Umbilical cord (tissue), 2 donors: Measurements from ENCODE around the gene MSH5. TPM values are rescaled to one million over a fixed set of nuclear protein-coding genes. Genes with fewer than 3 reads are reported as not detected.
"Not testable (repeated sequence)": the region's sequence is repeated elsewhere in the genome, so short reads cannot be mapped to it uniquely, and the experiment has no call there.

ENCODE experiments used
- DNase-seq: peaks from one replicate; pipeline ENCODE4 v3.0.0-alpha.2; 2015; ENCODE audit warnings: low spot score
- total RNA-seq: library from RNA; depleted of rRNA; stranded (reverse); fragments of >200 nt; gene quantifications from one replicate; pipeline ENCODE4 v1.2.3, GENCODE V29; 2014; ENCODE audit warnings: low replicate concordance; ENCODE audit not compliant: insufficient read depth

MSH5 gene
- total RNA-seq, 1 donor from 2014 or later, result 8.2 TPM

- not testable (repeated sequence) for DNase-seq
Observed at GRCh38 chr6:31801031-31801927, 61.5 kb downstream of the MSH5 start.

- no peak for DNase-seq
Observed at GRCh38 chr6:31805939-31806469, 66.2 kb downstream of the MSH5 start.

GRCh38 chr6:31806470-31807272, 66.9 kb downstream of the MSH5 start, which contains the start of gene LSM2:
TSS of gene LSM2 (minus strand) at chr6:31806966. CDS start at chr6:31806757, 209 bp downstream.
- DNase-seq, result peak; percentile 99

- DNase-seq, result not testable (repeated sequence)
Observed at GRCh38 chr6:31808599-31808998, 68.8 kb downstream of the MSH5 start.

- no peak for DNase-seq
Observed at GRCh38 chr6:31811645-31812044, 71.8 kb downstream of the MSH5 start.

Other genes starting within 250 kb of the MSH5 start
- 0.24 TPM for gene MICB, start 241.9 kb upstream of the MSH5 start, total RNA-seq
- not detected for gene MCCD1, start 211.0 kb upstream of the MSH5 start, total RNA-seq
- 185 TPM for gene DDX39B, start 198.0 kb upstream of the MSH5 start, total RNA-seq
- gene ATP6V1G2, start 193.4 kb upstream of the MSH5 start, total RNA-seq, result 3.6 TPM
- gene NFKBIL1, start 192.4 kb upstream of the MSH5 start, total RNA-seq, result 28.6 TPM
- gene LTA, start 167.7 kb upstream of the MSH5 start, total RNA-seq, result not detected
- 1.4 TPM for gene TNF, start 164.4 kb upstream of the MSH5 start, total RNA-seq
- 0.96 TPM for gene LTB, start 157.6 kb upstream of the MSH5 start, total RNA-seq
- gene LST1, start 153.7 kb upstream of the MSH5 start, total RNA-seq, result not detected
- not detected for gene NCR3, start 147.0 kb upstream of the MSH5 start, total RNA-seq
- gene AIF1, start 124.8 kb upstream of the MSH5 start, total RNA-seq, result 63.6 TPM
- gene PRRC2A, start 119.3 kb upstream of the MSH5 start, total RNA-seq, result 21.4 TPM
- gene BAG6, start 87.3 kb upstream of the MSH5 start, total RNA-seq, result 58.7 TPM
- gene APOM, start 84.1 kb upstream of the MSH5 start, total RNA-seq, result not detected
- gene C6orf47, start 79.2 kb upstream of the MSH5 start, total RNA-seq, result 24.1 TPM
- gene GPANK1, start 75.0 kb upstream of the MSH5 start, total RNA-seq, result 9.6 TPM
- 36.6 TPM for gene CSNK2B, start 73.9 kb upstream of the MSH5 start, total RNA-seq
- gene LY6G5B, start 70.0 kb upstream of the MSH5 start, total RNA-seq, result 1.2 TPM
- gene LY6G5C, start 58.9 kb upstream of the MSH5 start, total RNA-seq, result 0.48 TPM
- 33.7 TPM for gene ABHD16A, start 36.7 kb upstream of the MSH5 start, total RNA-seq
- not detected for gene LY6G6F, start 33.1 kb upstream of the MSH5 start, total RNA-seq
- not detected for gene LY6G6D, start 24.7 kb upstream of the MSH5 start, total RNA-seq
- gene LY6G6C, start 18.3 kb upstream of the MSH5 start, total RNA-seq, result 3.1 TPM
- gene MPIG6B, start 16.6 kb upstream of the MSH5 start, total RNA-seq, result 3.1 TPM
- 87.4 TPM for gene DDAH2, start 10.7 kb upstream of the MSH5 start, total RNA-seq
- 203 TPM for gene CLIC1, start 3.5 kb upstream of the MSH5 start, total RNA-seq
- not detected for gene SAPCD1, start 22.7 kb downstream of the MSH5 start, total RNA-seq
- not detected for gene VWA7, start 37.3 kb downstream of the MSH5 start, total RNA-seq
- 18.8 TPM for gene VARS1, start 55.7 kb downstream of the MSH5 start, total RNA-seq
- gene LSM2, start 67.0 kb downstream of the MSH5 start, total RNA-seq, result 28.9 TPM
- gene HSPA1L, start 75.3 kb downstream of the MSH5 start, total RNA-seq, result 1.4 TPM
- 84.7 TPM for gene HSPA1A, start 75.5 kb downstream of the MSH5 start, total RNA-seq
- gene HSPA1B, start 87.7 kb downstream of the MSH5 start, total RNA-seq, result 37.3 TPM
- 47.9 TPM for gene NEU1, start 122.8 kb downstream of the MSH5 start, total RNA-seq
- gene SLC44A4, start 139.0 kb downstream of the MSH5 start, total RNA-seq, result 0.96 TPM
- 33.9 TPM for gene EHMT2, start 157.7 kb downstream of the MSH5 start, total RNA-seq
- gene ZBTB12, start 162.1 kb downstream of the MSH5 start, total RNA-seq, result 1.9 TPM
- 27.0 TPM for gene C2, start 187.7 kb downstream of the MSH5 start, total RNA-seq
- 34.7 TPM for gene CFB, start 206.1 kb downstream of the MSH5 start, total RNA-seq
- 54.9 TPM for gene NELFE, start 219.0 kb downstream of the MSH5 start, total RNA-seq
- 34.7 TPM for gene SKIC2, start 219.2 kb downstream of the MSH5 start, total RNA-seq
- 13.2 TPM for gene DXO, start 232.1 kb downstream of the MSH5 start, total RNA-seq
- gene C4A, start 242.1 kb downstream of the MSH5 start, total RNA-seq, result 26.2 TPM